Neural cell (in vitro differentiated cells): Measurements from ENCODE around the gene CDKAL1. TPM values are rescaled to one million over a fixed set of nuclear protein-coding genes. Genes with fewer than 3 reads are reported as not detected.

Experiments used
- H2AFZ ChIP-seq: fragments of 200-600, 300-800 bp; sonication (generic), shearing (Covaris generic); 2 replicates; pipeline ENCODE4 v1.6.0; 2014; ENCODE audit warnings: low read depth, mild to moderate bottlenecking, antibody characterized with exemption, low read length, moderate library complexity
- H3F3A ChIP-seq: fragments of 200-600 bp; shearing (Covaris generic); 2 replicates; pipeline ENCODE4 v1.6.1; 2016; ENCODE audit warnings: mild to moderate bottlenecking, moderate library complexity, mixed read lengths, antibody characterized with exemption, low read length; ENCODE audit not compliant: insufficient read depth, poor library complexity, severe bottlenecking
- H3K27ac ChIP-seq: fragments of 200-600, 300-800 bp; sonication (generic), shearing (Covaris generic); 2 replicates; pipeline ENCODE4 v1.5.1; 2014; ENCODE audit warnings: mild to moderate bottlenecking, low read length, moderate library complexity
- H3K27me3 ChIP-seq: fragments of 300-800, 200-600 bp; sonication (generic), shearing (Covaris generic); 2 replicates; pipeline ENCODE4 v1.6.0; 2014; ENCODE audit warnings: mild to moderate bottlenecking, low read depth, low read length, moderate library complexity; ENCODE audit not compliant: insufficient read depth
- H3K36me3 ChIP-seq: fragments of 300-800, 200-600 bp; sonication (generic), shearing (Covaris generic); 2 replicates; pipeline ENCODE4 v1.5.1; 2014; ENCODE audit warnings: mild to moderate bottlenecking, antibody characterized with exemption, low read length, moderate library complexity; ENCODE audit not compliant: insufficient read depth
- H3K4me2 ChIP-seq: fragments of 300-800, 200-600 bp; sonication (generic), shearing (Covaris generic); 2 replicates; pipeline ENCODE4 v1.6.0; 2014; ENCODE audit warnings: mild to moderate bottlenecking, low read length
- H3K4me3 ChIP-seq: fragments of 300-800, 200-600 bp; sonication (generic), shearing (Covaris generic); 2 replicates; pipeline ENCODE4 v1.5.1; 2014; ENCODE audit warnings: mild to moderate bottlenecking, low read length, moderate library complexity
- H3K79me2 ChIP-seq: fragments of 200-600 bp; shearing (Covaris generic); replicated peaks from 2 replicates; pipeline ENCODE4 v1.6.0; 2014; ENCODE audit warnings: mild to moderate bottlenecking, low read length, moderate library complexity; ENCODE audit not compliant: insufficient read depth
- H3K9ac ChIP-seq: fragments of 300-800, 200-600 bp; sonication (generic), shearing (Covaris generic); 2 replicates; pipeline ENCODE4 v1.6.1; 2016; ENCODE audit warnings: mild to moderate bottlenecking, low read length, mixed read lengths
- H3K9me2 ChIP-seq: fragments of 200-600 bp; shearing (Covaris generic); 2 replicates; pipeline ENCODE4 v1.6.1; 2016; ENCODE audit warnings: mild to moderate bottlenecking, low read length, mixed read lengths; ENCODE audit not compliant: insufficient read depth
- H3K9me3 ChIP-seq: fragments of 200-600, 300-800 bp; sonication (generic), shearing (Covaris generic); 2 replicates; pipeline ENCODE4 v1.6.1; 2016; ENCODE audit warnings: mild to moderate bottlenecking, mixed run types, low read length, moderate library complexity, mixed read lengths
- H4K20me1 ChIP-seq: fragments of 200-600 bp; shearing (Covaris generic); 2 replicates; pipeline ENCODE4 v1.6.1; 2016; ENCODE audit warnings: mild to moderate bottlenecking, mixed run types; ENCODE audit not compliant: insufficient read depth
- EP300 ChIP-seq: fragments of 450-650 bp; conservative IDR thresholded peaks from 2 replicates; pipeline ENCODE4 v1.6.1; 2014; ENCODE audit warnings: antibody characterized with exemption, mild to moderate bottlenecking, moderate library complexity; ENCODE audit not compliant: poor library complexity, severe bottlenecking
- EZH2 ChIP-seq: fragments of 200-600, 300-800 bp; shearing (Covaris generic), sonication (generic); IDR thresholded peaks from 2 replicates; pipeline ENCODE4 v1.6.1; 2014; ENCODE audit warnings: antibody characterized with exemption, low read length, borderline replicate concordance, mild to moderate bottlenecking; ENCODE audit not compliant: insufficient read depth, poor library complexity, severe bottlenecking
- MXI1 ChIP-seq: fragments of 450-650 bp; conservative IDR thresholded peaks from 2 replicates; pipeline ENCODE4 v1.6.1; 2014; ENCODE audit warnings: antibody characterized with exemption, mild to moderate bottlenecking; ENCODE audit not compliant: poor library complexity, severe bottlenecking
- POLR2AphosphoS5 ChIP-seq: IDR thresholded peaks from 2 replicates; pipeline ENCODE4 v1.6.1; 2012
- RAD21 ChIP-seq: fragments of 450-650 bp; conservative IDR thresholded peaks from 2 replicates; pipeline ENCODE4 v1.6.1; 2014; ENCODE audit warnings: antibody characterized with exemption, mild to moderate bottlenecking, moderate library complexity
- SMC3 ChIP-seq: fragments of 450-650 bp; conservative IDR thresholded peaks from 2 replicates; pipeline ENCODE4 v1.6.1; 2014; ENCODE audit warnings: antibody characterized with exemption, mild to moderate bottlenecking, moderate library complexity; ENCODE audit not compliant: poor library complexity
- TAF1 ChIP-seq: IDR thresholded peaks from 2 replicates; pipeline ENCODE4 v1.6.1; 2012; ENCODE audit warnings: low read depth
- polyA plus RNA-seq: library from polyadenylated mRNA; depleted of rRNA; stranded (reverse); fragments of >200 nt; gene quantifications from 2 replicates; pipeline ENCODE4 v1.2.3, GENCODE V29; 2014
- TF ChIP-seq, protein P1 (sequence below): IDR thresholded peaks from 2 replicates; pipeline ENCODE4 v1.6.1; 2012; ENCODE audit warnings: borderline replicate concordance
- TF ChIP-seq, protein P2 (sequence below): fragments of 450-650 bp; IDR thresholded peaks from 2 replicates; pipeline ENCODE4 v1.5.1; 2014; ENCODE audit warnings: antibody characterized with exemption, mild to moderate bottlenecking, moderate library complexity; ENCODE audit not compliant: poor library complexity, severe bottlenecking

CDKAL1 gene
- polyA plus RNA-seq, 1 donor from 2014 or later = 10.7 TPM

DNA sequence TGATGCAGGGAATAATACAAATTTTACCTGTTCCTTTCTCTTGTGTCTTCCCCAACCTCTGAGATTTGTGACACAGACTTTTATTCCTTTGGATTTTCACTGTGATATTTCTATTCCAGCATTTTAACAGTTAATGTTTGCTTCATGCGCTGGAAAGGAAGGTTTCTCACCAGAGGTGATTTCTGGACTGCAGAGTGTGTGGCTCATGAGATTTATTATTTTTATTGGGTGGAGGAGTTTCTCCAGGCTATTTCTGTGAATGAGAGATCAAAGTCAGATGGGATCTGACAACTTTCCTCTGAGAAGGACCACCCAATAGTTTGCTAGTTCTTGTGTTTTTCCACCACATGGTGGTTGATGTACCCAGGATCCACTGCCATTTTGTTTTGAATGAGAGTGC, 377.5 kb downstream of the CDKAL1 start:
- no peak for TF ChIP-seq SMC3
- no peak for TF ChIP-seq EZH2
- no peak for TF ChIP-seq MXI1
- TF ChIP-seq POLR2AphosphoS5 = no peak
- TF ChIP-seq, protein P1, sequence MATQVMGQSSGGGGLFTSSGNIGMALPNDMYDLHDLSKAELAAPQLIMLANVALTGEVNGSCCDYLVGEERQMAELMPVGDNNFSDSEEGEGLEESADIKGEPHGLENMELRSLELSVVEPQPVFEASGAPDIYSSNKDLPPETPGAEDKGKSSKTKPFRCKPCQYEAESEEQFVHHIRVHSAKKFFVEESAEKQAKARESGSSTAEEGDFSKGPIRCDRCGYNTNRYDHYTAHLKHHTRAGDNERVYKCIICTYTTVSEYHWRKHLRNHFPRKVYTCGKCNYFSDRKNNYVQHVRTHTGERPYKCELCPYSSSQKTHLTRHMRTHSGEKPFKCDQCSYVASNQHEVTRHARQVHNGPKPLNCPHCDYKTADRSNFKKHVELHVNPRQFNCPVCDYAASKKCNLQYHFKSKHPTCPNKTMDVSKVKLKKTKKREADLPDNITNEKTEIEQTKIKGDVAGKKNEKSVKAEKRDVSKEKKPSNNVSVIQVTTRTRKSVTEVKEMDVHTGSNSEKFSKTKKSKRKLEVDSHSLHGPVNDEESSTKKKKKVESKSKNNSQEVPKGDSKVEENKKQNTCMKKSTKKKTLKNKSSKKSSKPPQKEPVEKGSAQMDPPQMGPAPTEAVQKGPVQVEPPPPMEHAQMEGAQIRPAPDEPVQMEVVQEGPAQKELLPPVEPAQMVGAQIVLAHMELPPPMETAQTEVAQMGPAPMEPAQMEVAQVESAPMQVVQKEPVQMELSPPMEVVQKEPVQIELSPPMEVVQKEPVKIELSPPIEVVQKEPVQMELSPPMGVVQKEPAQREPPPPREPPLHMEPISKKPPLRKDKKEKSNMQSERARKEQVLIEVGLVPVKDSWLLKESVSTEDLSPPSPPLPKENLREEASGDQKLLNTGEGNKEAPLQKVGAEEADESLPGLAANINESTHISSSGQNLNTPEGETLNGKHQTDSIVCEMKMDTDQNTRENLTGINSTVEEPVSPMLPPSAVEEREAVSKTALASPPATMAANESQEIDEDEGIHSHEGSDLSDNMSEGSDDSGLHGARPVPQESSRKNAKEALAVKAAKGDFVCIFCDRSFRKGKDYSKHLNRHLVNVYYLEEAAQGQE = no peak
- no peak for TF ChIP-seq EP300
- no peak for TF ChIP-seq RAD21
- TF ChIP-seq, protein P2, sequence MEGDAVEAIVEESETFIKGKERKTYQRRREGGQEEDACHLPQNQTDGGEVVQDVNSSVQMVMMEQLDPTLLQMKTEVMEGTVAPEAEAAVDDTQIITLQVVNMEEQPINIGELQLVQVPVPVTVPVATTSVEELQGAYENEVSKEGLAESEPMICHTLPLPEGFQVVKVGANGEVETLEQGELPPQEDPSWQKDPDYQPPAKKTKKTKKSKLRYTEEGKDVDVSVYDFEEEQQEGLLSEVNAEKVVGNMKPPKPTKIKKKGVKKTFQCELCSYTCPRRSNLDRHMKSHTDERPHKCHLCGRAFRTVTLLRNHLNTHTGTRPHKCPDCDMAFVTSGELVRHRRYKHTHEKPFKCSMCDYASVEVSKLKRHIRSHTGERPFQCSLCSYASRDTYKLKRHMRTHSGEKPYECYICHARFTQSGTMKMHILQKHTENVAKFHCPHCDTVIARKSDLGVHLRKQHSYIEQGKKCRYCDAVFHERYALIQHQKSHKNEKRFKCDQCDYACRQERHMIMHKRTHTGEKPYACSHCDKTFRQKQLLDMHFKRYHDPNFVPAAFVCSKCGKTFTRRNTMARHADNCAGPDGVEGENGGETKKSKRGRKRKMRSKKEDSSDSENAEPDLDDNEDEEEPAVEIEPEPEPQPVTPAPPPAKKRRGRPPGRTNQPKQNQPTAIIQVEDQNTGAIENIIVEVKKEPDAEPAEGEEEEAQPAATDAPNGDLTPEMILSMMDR = no peak
- TF ChIP-seq TAF1 = no peak
- Histone ChIP-seq H3K27me3 (no peaks in the 10 kb centered on the region), H3K9me3 (no peaks in the 10 kb centered on the region)

DNA sequence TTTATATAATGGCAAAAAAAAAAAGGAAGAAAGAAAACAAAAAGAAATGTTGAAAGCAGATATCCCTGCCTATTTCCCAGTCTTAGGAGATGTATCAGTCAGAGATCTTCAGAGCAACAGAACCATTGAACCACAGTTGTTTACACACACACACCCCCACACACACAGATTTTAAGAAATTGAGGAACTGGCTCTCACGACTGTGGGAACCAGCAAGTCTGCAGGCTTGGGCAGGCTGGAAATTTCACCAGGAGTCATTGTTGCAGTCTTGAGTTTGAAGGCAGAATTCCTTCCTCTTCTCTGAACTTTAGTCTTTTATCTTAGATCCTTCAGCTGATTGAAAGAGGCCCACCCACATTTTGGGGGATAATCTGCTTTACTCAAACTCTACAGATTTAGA, 380.9 kb downstream of the CDKAL1 start:
- Histone ChIP-seq H3K36me3 (no peaks in the 10 kb centered on the region), H4K20me1 (no peaks in the 10 kb centered on the region), H3K9ac (no peak overlapping the region), H3K4me3 (no peak overlapping the region), H3K27me3 (no peaks in the 10 kb centered on the region), H3K79me2 (no peaks in the 10 kb centered on the region), H3F3A (no peaks in the 10 kb centered on the region), H3K9me2 (no peaks in the 10 kb centered on the region), H3K27ac (no peak overlapping the region), H3K4me2 (no peak overlapping the region), H3K9me3 (no peaks in the 10 kb centered on the region), H2AFZ (no peak overlapping the region)
- no peak for TF ChIP-seq TAF1
- TF ChIP-seq, protein P2 = no peak
- TF ChIP-seq EZH2 = no peak
- TF ChIP-seq POLR2AphosphoS5 = no peak
- no peak for TF ChIP-seq RAD21
- no peak for TF ChIP-seq SMC3
- TF ChIP-seq EP300 = no peak
- TF ChIP-seq MXI1 = no peak
- TF ChIP-seq, protein P1 = no peak

More for the DNA sequence above, 377.5 kb downstream of the CDKAL1 start:
- no peaks in the 10 kb centered on the region for H3K79me2 ChIP-seq
- no peak overlapping the region for H2AFZ ChIP-seq
- no peaks in the 10 kb centered on the region for H4K20me1 ChIP-seq
- H3K9me2 ChIP-seq = no peaks in the 10 kb centered on the region
- H3F3A ChIP-seq = no peaks in the 10 kb centered on the region
- H3K4me3 ChIP-seq = no peak overlapping the region
- H3K9ac ChIP-seq = no peak overlapping the region
- H3K27ac ChIP-seq = no peak overlapping the region
- no peaks in the 10 kb centered on the region for H3K36me3 ChIP-seq
- H3K4me2 ChIP-seq = no peak overlapping the region
